GM21529 (cell line): ENCODE data around the gene ARHGEF17.
A peak's percentile ranks its signal among the peaks of the same experiment; 100 is the strongest.

Experiments used
- ATAC-seq: cut with Tn5 transposase; IDR thresholded peaks from one replicate; pipeline ENCODE4 v1.9.1; 2021; ENCODE audit not compliant: unreplicated experiment

Gene ARHGEF17

DNA sequence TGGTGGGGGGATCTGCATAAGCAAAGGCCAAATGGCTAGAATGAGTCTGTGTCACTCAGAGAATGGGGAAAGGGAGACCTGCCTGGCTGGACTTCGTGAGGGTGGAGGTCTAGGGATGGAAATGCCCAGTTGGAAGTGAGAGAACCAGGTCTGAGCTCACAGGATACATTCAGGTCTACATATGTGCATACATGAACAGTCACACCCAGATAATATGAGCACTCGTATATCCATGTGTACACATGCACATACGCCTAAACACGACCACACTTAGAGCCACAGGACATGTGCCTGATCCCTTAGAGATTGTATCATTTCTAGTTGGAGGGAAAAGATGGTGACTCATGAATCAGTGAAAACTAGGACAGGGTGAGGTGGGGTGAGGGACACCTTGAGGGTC lies 47.0 kb downstream of the ARHGEF17 start:
- ATAC-seq, result no peak

DNA sequence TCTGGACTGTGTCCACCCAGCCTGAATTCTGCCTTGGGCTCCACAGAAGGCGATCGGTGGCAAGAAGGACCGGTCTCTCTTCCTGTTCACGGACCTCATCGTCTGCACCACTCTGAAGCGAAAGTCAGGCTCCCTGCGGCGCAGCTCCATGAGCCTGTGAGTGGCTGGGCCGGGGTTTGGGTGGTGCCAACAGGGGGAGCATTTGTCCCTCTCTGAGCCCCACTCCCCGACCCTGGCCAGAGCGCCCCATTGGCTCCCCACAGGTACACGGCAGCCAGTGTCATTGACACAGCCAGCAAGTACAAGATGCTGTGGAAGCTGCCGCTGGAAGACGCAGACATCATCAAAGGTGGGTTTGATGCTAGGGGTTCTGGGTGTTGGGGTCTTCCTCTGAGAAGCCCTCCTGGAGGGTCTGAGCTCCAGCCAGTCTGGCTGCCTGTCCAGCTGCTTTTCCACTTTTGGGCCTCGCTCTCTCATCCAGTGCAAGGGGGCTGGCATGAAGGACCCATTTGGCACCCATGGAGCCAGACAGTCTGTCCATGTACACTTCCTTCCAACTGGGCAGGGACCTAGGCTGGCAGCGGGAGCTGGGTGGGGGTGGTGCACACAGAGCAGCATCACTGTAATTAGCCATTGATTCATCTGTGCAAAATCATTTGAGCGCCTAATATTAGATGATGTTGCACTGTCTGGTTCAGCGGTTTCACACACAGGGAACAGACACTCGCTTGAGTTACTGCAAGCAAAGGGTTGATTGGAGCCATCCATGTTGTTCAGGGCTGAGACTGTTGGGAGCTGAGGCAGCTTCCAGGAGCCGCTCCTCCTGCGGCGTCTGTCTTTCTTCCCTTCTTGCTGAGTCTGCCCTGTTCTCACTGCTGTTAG lies 49.1 kb downstream of the ARHGEF17 start:
- no peak for ATAC-seq

DNA sequence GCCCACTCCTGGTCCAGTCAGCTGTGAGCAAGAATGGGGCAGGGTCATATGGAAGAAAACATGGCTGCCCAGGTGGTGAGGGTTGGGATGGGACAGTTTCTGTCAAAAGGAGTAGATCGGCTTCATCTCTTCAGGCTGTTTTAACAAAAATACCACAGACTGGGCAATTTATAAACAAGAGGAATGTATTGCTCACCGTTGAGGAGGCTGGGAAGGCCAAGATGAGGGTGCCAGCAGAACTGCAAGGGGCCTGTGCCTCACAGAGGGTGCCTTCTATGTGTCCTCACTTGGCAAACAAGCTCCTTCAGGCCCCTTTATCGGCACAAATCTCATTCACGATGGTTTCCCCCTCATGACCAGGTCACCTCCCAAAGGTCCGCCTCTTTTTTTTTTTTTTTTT lies 50.0 kb downstream of the ARHGEF17 start:
- ATAC-seq, result no peak

DNA sequence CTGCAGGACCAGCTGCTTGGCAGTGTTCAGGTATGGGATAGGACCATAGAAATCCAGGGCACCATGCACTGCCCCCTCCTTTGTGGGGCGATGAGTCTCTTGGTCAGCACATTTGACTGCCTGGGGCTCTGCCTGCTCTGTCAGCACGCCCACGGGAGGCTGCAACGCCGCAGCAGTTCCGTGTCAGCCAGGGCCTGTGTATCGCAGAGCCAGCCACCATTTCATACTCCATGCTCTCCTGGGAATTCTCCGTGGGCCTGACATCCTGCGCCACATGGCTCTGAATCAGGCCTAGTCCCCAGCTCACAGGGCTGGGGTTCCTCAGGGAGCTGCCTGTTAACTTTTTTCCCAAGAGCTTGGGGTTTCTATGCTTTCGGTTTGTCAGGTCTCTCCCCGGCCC lies 51.3 kb downstream of the ARHGEF17 start:
- no peak for ATAC-seq

DNA sequence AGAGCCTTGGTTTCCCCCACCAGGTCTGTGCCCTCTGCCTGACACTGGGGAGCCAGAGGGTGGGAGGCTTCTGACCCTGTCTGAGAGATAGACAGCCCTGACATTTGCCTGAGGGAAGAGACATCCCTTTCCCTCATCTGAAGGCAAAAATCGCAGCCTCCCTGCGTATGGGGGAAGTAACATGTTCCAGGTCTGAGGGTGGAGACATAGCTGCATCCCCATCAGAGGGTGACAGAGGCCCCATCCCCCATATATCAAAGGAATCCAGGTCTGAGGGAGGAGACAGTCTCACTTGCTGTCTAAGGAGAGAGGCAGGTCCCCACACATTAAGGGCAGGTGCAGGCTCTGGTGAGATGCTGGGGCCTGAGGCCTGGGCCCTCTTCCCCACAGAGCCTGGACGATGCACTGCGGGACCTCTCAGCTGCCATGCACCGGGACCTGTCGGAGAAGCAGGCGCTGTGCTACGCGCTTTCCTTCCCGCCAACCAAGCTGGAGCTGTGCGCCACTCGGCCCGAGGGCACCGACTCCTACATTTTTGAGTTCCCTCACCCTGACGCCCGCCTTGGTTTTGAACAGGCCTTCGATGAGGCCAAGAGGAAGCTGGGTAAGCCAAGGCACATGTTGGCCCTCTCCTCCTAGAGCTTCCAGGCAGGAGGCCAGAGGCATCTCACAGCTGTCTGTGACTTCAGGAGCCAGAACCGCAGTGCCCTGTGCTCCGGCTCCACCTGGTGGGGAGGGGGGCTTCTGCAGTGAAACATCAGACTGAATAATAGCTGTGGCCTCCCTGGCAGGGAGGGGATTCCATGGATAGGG lies 52.1 kb downstream of the ARHGEF17 start:
- ATAC-seq, result no peak

DNA sequence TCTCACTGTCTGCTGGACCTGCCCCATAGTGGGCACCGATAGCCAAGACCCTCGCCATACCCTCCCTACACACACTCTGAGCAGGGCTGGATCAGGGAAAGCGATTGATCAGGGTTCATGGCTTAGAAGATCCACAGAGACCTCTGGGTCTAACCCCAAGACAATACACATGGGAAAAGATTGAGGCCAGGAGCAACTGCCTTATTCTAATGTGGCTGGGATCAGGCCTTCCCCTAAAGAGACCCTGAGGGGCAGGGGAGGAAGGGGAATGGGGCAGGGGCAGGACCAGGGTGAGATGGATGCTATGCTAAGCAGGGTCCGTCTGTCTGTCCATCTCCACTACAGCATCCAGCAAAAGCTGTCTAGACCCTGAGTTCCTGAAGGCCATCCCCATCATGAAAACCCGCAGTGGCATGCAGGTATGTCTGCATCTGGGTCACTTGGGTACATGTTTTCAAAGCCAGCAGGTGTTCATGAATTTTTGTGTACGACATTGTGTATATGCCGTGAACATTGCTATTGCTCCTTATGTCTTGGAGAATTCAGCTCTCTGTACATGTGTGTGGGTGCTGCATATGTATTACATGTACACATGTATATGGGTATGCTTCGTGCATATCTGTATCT lies 52.8 kb downstream of the ARHGEF17 start:
- ATAC-seq, result no peak

DNA sequence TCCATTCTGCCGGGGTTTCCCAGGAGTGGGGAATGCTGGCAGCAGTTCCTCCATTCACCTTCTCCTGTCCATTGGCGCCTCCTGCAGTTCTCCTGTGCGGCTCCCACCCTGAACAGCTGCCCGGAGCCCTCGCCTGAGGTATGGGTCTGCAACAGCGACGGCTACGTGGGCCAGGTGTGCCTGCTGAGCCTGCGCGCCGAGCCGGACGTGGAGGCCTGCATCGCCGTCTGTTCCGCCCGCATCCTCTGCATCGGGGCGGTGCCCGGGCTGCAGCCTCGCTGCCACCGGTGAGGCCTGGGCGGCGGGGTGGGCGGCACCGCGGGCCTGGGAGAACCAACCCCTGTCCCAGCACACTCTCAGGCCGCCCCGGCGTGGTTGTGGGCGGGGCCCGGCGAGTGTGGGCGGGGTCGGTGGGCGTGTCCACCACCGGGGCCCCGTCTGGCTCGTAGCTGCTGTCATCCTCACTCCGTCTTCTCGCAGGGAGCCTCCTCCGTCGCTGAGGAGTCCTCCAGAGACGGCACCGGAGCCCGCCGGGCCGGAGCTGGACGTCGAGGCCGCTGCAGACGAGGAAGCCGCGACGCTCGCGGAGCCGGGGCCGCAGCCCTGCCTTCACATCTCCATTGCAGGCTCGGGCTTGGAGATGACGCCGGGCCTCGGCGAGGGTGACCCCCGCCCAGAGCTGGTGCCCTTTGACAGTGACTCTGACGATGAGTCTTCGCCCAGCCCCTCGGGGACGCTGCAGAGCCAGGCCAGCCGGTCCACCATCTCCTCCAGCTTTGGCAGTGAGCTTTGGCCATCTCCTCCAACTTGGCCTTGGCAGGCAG lies 54.1 kb downstream of the ARHGEF17 start:
- ATAC-seq, result no peak

DNA sequence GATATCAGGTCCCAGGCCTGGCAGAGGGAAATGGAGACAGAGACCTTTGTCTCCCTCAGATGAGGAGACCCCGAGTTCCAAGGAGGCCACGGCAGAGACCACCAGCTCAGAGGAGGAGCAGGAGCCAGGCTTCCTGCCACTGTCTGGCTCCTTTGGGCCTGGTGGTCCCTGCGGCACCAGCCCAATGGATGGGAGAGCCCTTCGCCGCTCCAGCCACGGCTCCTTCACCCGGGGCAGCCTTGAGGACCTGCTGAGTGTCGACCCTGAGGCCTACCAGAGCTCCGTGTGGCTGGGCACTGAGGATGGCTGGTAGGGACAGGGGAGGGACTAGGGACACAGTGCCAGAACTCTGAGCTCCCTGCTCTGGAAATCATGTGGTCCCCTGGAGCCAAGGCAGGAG lies 55.1 kb downstream of the ARHGEF17 start:
- ATAC-seq, result no peak

DNA sequence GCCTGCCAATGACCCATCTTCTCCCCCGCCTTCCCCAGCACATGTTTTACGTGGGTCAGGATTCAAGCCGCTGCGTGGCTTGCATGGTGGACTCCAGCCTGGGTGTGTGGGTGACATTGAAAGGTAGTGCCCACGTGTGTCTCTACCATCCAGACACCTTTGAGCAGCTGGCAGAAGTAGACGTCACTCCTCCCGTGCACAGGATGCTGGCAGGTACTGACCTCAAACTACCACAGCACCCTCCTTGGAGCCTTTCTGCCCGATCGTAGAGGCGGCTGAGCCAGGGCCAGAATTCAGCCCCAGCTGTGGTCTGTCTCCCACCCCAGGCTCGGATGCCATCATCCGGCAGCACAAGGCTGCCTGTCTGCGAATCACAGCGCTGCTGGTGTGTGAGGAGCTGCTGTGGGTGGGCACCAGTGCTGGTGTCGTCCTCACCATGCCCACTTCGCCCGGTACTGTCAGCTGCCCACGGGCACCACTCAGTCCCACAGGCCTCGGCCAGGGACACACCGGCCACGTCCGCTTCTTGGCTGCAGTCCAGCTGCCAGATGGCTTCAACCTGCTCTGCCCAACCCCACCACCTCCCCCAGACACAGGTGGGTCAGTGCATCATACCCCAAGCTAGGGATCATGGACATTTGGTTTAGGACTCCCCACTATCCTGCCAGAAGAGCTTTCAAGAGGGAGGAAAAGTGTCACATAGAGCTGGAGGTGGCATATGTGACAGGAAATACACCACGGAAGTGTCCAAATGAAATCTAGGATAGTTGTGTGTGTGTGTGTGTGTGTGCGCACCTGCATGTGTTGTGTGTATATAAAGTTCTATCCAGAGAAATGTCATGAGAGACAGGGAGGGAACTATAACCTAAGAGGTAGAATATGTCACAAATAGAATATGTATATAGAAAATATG lies 57.5 kb downstream of the ARHGEF17 start:
- ATAC-seq, result no peak

DNA sequence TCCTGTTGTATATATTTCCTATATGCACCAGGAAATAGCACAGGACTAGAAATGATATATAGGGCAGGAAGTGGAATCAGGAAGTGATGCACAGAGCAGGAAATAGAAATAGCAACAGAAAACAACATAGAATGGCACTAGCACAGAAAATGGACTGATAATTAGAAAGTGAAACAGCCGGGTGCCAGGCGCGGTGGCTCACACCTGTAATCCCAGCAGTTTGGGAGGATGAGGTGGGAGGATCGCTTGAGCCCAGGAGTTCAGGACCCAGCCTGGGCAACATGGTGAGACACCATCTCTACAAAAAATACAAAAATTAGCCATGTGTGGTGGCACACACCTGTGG lies 58.2 kb downstream of the ARHGEF17 start:
- no peak for ATAC-seq

DNA sequence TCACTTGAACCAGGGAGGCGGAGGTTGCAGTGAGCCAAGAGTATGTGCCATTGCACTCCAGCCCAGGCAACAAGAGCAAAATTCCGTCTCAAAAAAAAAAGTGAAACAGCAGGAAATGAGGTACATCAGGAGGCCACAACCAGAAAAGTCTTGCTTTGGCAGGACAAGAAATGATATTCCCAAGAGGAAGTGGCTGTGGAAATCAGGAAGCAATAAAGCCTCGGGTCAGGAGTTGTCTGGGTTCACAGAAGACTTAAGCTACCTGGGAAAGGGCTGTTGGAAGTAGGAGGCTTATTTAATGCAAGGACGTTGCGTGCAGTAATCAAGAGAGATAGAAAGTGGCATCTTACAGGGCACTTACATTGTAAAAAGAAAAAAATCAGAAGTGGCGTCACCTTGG lies 58.9 kb downstream of the ARHGEF17 start:
- ATAC-seq, result no peak

DNA sequence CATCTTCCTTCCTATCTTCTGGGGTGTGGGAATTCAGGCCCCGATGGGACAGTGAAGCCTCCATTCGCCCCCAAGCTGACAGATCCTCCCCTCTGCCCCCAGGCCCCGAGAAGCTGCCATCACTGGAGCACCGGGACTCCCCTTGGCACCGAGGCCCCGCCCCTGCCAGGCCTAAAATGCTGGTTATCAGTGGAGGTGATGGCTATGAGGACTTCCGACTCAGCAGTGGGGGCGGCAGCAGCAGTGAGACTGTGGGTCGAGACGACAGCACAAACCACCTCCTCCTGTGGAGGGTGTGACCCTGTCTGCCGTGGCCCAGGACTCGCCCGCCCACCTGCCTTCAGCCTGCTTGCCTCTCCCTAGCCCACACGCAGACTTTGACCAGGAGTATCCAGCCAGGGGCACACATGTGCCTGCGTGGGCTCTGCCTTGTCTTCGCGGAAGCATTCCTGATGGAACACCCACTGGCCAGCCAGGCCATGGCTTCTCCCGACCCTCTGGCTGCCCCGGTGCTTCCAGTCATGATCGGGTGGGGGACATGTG lies 59.5 kb downstream of the ARHGEF17 start:
- ATAC-seq, result no peak

DNA sequence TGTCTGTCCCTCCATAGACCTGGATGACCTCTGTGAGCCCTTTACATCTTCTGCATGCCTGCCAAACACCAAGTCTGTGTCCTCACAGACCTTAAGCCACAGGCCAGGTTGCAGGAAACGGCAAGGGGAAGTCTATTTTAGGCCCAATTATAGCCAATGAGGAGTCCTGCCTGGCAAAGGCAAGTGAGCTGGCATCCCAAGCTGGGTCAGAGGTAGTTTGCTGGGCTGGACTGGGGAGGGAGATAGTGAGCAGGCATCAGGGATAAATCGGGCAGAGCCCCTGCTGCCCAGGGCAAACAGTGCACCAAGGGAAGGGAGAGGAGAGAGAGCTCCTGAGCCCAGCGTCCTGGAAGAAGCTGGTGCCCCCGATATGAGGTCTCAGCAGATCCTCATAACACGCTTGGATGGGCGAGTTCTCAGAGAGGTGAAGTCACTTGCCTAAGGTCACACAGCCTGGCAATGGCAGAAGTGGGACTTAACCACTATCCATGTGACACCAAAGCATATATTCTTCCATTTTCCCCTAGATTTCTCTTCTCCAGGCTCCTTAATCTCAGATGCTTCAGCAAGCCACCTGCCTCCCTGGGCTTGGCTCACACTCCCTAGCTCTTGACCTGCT lies 64.4 kb downstream of the ARHGEF17 start:
- ATAC-seq, result no peak

DNA sequence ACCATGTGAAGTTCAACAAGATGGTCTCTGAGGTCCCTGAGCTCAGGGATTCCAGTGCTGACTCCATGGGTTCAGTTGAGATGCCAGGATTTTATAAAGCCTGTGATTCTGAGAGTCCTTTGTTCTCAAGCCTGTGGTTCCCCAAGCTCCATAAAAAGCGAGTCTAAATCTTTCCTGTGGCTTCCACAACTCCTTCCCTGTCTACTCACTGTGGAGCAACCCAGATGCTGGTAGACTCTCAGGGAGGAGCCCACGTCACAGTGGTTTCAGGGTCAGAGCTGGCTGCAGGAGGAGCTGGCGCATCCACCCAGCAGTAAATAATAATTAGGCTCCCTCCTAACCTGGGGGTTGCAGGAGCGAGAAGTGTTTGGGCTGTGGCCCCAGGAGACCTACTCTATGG lies 66.1 kb downstream of the ARHGEF17 start:
- ATAC-seq, result no peak

DNA sequence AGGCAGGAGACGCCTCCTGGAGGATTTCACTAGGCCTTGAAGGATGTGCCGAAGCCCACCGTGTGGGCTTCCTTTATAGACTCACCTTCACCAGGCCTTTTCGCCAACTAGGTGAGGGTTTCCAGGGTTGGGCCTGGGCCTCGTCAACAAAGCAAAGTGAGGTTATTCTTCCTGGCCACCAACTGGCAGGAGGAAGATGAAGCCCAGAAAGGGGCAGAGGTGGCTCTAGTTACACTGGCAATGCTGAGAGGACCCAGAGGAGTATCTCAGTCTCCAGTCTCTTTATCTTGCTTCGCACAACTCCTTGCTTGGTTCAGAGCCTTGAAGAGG lies 67.7 kb downstream of the ARHGEF17 start:
- no peak for ATAC-seq

DNA sequence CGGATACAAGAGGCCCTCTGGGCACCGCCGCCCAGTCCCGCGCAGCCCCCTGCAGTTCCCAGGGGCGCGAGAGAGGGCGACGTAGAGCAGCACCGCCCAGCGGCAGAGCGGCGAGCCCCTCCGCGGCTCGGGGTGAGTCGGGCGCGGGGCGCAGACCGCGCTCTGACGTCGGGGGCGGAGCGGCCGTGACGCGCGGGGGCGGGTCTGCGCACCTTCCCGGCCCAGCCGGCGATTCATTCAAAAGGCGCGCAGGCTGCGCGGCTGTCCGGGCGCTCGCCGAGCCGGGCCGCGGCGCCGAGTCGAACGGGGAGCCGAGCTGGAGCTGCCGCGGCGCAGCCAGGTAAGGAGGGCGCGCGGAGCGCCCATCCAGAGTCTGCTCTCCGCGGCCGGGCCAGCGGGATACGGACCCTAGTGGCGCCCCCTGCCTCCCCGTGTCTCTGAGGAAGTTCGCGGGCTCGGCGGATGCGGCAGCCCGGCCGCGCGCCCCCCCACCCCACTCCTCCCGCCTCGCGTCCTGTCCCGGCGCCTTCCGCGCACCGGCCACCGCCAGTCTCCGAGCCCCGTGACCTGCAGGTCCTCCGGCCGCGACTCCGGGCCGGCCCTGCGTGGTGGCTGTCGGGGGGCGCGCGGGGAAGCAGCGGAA lies 68.2 kb downstream of the ARHGEF17 start, which contains the start of gene RELT:
Gene RELT, plus strand, starts transcription at position 240 of the 643 bp plus-strand sequence. CDS start 12,738 bp downstream, outside the sequence.
- peak; percentile 64 for ATAC-seq

DNA sequence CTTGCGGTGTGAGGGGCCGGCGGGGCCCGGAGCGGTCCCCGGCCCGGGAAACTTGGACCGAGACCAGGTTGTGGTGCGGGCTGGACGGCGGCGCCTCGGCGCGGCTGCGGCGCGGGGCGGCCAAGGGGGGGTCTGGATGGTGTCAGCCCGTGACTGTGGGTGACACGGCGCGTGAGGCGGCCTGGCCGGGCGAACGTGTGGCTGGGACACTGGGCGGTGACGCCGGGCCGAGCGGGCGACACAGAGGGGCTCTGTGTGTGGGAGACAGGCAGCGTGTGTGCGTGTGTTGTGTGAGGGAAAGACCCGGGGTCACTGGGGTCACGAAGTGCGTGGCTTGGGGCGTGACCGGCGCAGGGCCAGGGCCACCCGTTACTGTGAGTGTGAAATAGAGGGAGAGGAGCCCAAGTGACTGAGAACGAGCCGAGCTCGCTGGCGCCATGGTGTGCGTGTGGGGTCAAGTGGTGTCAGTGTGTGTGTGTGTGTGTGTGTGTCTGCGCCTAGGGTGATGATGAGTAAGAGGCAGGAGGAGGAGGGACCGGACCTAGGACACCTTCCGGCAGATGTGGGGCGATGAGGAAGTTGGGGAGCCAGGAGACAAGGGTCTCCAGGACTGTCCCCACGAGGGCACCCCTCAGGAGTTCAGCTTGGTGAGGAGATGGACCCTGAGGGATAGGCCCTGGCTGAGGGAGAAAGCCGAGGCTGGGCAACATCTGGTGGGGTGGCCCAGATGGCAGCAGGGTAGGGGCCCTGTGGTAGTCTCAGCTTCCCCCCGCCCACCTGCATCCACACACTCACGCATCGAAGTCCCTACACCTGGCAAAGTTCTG lies 68.9 kb downstream of the ARHGEF17 start:
- no peak for ATAC-seq
